ENCODE measurements around the gene ALK.

Gene ALK

DNA sequence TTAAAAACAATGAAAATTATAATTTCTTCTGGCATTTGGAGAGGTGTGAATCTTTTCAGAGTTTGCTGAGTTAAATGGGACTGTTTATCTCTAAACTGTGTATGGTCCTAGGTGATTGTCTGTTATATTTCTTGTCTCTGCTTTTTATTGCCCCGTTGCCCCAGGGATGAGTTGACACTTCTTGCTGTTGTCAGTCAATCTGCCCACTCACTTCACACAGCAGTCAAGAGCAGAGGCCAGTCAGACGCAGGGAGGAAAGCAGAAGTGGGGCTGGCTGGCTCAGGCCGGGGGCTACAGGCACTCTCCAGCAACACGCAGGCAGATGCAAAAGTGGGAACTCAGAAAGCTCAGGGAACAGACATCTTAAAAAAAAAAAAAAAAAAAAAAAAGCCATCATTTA, 441.0 kb downstream of the ALK start:
- Histone ChIP-seq H3K4me2 (ENCODE audit: low read depth, low read length) (no peak overlapping the region), H3K79me2 (ENCODE audit: low read length) (no peaks in the 10 kb centered on the region), H3K9me2 (replicated peaks; ENCODE audit: insufficient read depth, low read length) (no peaks in the 10 kb centered on the region), H3F3A (ENCODE audit: insufficient read depth, low read length) (no peaks in the 10 kb centered on the region), H3K9me3 (replicated peaks; ENCODE audit: insufficient read depth, low read length) (no peaks in the 10 kb centered on the region), H3K27me3 (replicated peaks; ENCODE audit: insufficient read depth, low read length) (no peaks in the 10 kb centered on the region), H4K20me1 (ENCODE audit: insufficient read depth, low read length) (no peaks in the 10 kb centered on the region), H3K4me1 (ENCODE audit: low read length) (no peaks in the 10 kb centered on the region), H3K9ac (ENCODE audit: low read length) (no peak overlapping the region), H3K36me3 (replicated peaks; ENCODE audit: insufficient read depth, low read length) (no peaks in the 10 kb centered on the region), H3K4me3 (ENCODE audit: low read length) (no peak overlapping the region), H2AFZ (ENCODE audit: low read length) (no peak overlapping the region), H3K27ac (ENCODE audit: low read length) (no peak overlapping the region)
- TF ChIP-seq CTCF (IDR thresholded peaks at IDR 0.05; ENCODE audit: low read length): no peak
- no peak for TF ChIP-seq EZH2phosphoT487 (IDR thresholded peaks at IDR 0.05; ENCODE audit: low read length)
- no peak for TF ChIP-seq EZH2 (optimal IDR thresholded peaks at IDR 0.05; ENCODE audit: low read depth, low read length)
- no peak for DNase-seq

GRCh38 chr2:29479401-29479800, 442.0 kb downstream of the ALK start:
- Histone ChIP-seq H3K36me3 (replicated peaks; ENCODE audit: insufficient read depth, low read length) (no peaks in the 10 kb centered on the region), H3F3A (ENCODE audit: insufficient read depth, low read length) (no peaks in the 10 kb centered on the region), H3K4me2 (ENCODE audit: low read depth, low read length) (no peak overlapping the region), H3K4me1 (ENCODE audit: low read length) (no peaks in the 10 kb centered on the region), H3K27ac (ENCODE audit: low read length) (no peak overlapping the region), H3K79me2 (ENCODE audit: low read length) (no peaks in the 10 kb centered on the region), H3K9me3 (replicated peaks; ENCODE audit: insufficient read depth, low read length) (no peaks in the 10 kb centered on the region), H4K20me1 (ENCODE audit: insufficient read depth, low read length) (no peaks in the 10 kb centered on the region), H3K4me3 (ENCODE audit: low read length) (no peak overlapping the region), H3K27me3 (replicated peaks; ENCODE audit: insufficient read depth, low read length) (no peaks in the 10 kb centered on the region), H3K9me2 (replicated peaks; ENCODE audit: insufficient read depth, low read length) (no peaks in the 10 kb centered on the region), H2AFZ (ENCODE audit: low read length) (no peak overlapping the region), H3K9ac (ENCODE audit: low read length) (no peak overlapping the region)
- TF ChIP-seq CTCF (IDR thresholded peaks at IDR 0.05; ENCODE audit: low read length) (no peak), EZH2 (optimal IDR thresholded peaks at IDR 0.05; ENCODE audit: low read depth, low read length) (no peak), EZH2phosphoT487 (IDR thresholded peaks at IDR 0.05; ENCODE audit: low read length) (no peak)
- DNase-seq: no peak

DNA sequence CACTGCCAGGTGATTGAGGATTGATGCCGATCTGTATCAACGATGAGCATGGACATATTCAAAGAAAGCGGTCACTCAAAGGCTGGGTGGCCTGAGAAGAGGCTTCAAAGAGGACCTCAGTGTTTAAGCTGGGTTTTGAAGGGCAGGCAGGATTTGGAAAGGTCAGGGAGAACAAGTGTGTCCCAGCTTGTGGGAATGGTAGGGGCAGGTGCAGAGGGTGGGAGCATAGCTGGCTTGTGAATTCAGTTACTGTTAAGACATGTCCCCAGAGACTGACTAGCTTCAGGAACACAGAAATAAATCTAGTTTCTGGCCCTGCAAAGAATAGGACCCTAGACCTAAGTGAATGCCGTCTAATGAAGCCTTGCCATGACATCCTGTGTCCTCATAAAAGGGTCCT, 442.7 kb downstream of the ALK start:
- H4K20me1 ChIP-seq (ENCODE audit: insufficient read depth, low read length): no peaks in the 10 kb centered on the region
- no peak overlapping the region for H3K27ac ChIP-seq (ENCODE audit: low read length)
- H3K36me3 ChIP-seq (replicated peaks; ENCODE audit: insufficient read depth, low read length): no peaks in the 10 kb centered on the region
- no peaks in the 10 kb centered on the region for H3K79me2 ChIP-seq (ENCODE audit: low read length)
- DNase-seq: no peak
- H3K4me3 ChIP-seq (ENCODE audit: low read length): no peak overlapping the region
- H3K9ac ChIP-seq (ENCODE audit: low read length): no peak overlapping the region
- no peak overlapping the region for H3K4me2 ChIP-seq (ENCODE audit: low read depth, low read length)
- H2AFZ ChIP-seq (ENCODE audit: low read length): no peak overlapping the region
- no peaks in the 10 kb centered on the region for H3K9me2 ChIP-seq (replicated peaks; ENCODE audit: insufficient read depth, low read length)
- no peaks in the 10 kb centered on the region for H3K4me1 ChIP-seq (ENCODE audit: low read length)
- no peaks in the 10 kb centered on the region for H3K27me3 ChIP-seq (replicated peaks; ENCODE audit: insufficient read depth, low read length)
- H3F3A ChIP-seq (ENCODE audit: insufficient read depth, low read length): no peaks in the 10 kb centered on the region
- H3K9me3 ChIP-seq (replicated peaks; ENCODE audit: insufficient read depth, low read length): no peaks in the 10 kb centered on the region
- TF ChIP-seq CTCF (IDR thresholded peaks at IDR 0.05; ENCODE audit: low read length) (no peak), EZH2 (optimal IDR thresholded peaks at IDR 0.05; ENCODE audit: low read depth, low read length) (no peak), EZH2phosphoT487 (IDR thresholded peaks at IDR 0.05; ENCODE audit: low read length) (no peak)
